Caco-2 (cell line): ENCODE measurements around the gene ATP5ME. TPM values are rescaled to one million over a fixed set of nuclear protein-coding genes. Genes with fewer than 3 reads are reported as not detected.
"Not testable (repeated sequence)": the region's sequence is repeated elsewhere in the genome, so short reads cannot be mapped to it uniquely, and the experiment has no call there.

ENCODE experiments used
- BruUV-seq: library from RNA; stranded (reverse); fragments of 400-500 nt; replicated peaks from 2 replicates; lab custom pipeline; 2021; lab: Mats Ljungman, UMichigan
- CTCF ChIA-PET: fragments of 300-600 bp; sonication (Branson Sonifier 250); formaldehyde crosslinking; loops from one replicate; lab custom pipeline; 2022; ENCODE audit warnings: antibody characterized with exemption; lab: Charles Lee
- POLR2A ChIA-PET: fragments of 300-600 bp; sonication (Branson Sonifier 250); formaldehyde crosslinking; loops from one replicate; lab custom pipeline; 2022; ENCODE audit warnings: antibody characterized with exemption; lab: Charles Lee
- DNase-seq, 2 experiments: peaks; one replicate each; pipeline versions ENCODE4 v3.0.0 to v3.0.0-alpha.2; 2020 to 2022
- H3K27me3 ChIP-seq: replicated peaks from 2 replicates; pipeline ENCODE4 v1.6.0; 2011; ENCODE audit warnings: low read length; ENCODE audit not compliant: control insufficient read depth, insufficient read depth
- H3K36me3 ChIP-seq: 2 replicates; pipeline ENCODE4 v1.5.1; 2011; ENCODE audit warnings: low read length; ENCODE audit not compliant: control insufficient read depth, insufficient read depth
- H3K4me1 ChIP-seq: fragments of 250-450 bp; sonication (Bioruptor Pico); 2 replicates; pipeline ENCODE4 v1.5.1; 2020; ENCODE audit warnings: mild to moderate bottlenecking
- H3K4me3 ChIP-seq: 2 replicates; pipeline ENCODE4 v1.5.1; 2011; ENCODE audit warnings: low read depth, mild to moderate bottlenecking, control low read depth, low read length
- H3K9me3 ChIP-seq: fragments of 250-450 bp; sonication (Bioruptor Pico); 2 replicates; pipeline ENCODE4 v1.5.1; 2020; ENCODE audit warnings: mild to moderate bottlenecking, moderate library complexity
- H3K27ac Mint-ChIP-seq: one replicate; pipeline ENCODE4 v1.8.0; 2022; ENCODE audit warnings: mixed read lengths; ENCODE audit not compliant: unreplicated experiment
- H3K27me3 Mint-ChIP-seq: one replicate; pipeline ENCODE4 v1.8.0; 2022; ENCODE audit warnings: mixed read lengths; ENCODE audit not compliant: insufficient read depth, unreplicated experiment
- H3K36me3 Mint-ChIP-seq: one replicate; pipeline ENCODE4 v1.8.0; 2022; ENCODE audit warnings: mild to moderate bottlenecking, mixed read lengths; ENCODE audit not compliant: insufficient read depth, unreplicated experiment
- H3K4me1 Mint-ChIP-seq: one replicate; pipeline ENCODE4 v1.8.0; 2022; ENCODE audit warnings: low read depth, mixed read lengths; ENCODE audit not compliant: unreplicated experiment
- H3K4me3 Mint-ChIP-seq: one replicate; pipeline ENCODE4 v1.8.0; 2022; ENCODE audit warnings: mild to moderate bottlenecking, moderate library complexity, mixed read lengths; ENCODE audit not compliant: unreplicated experiment
- H3K9me3 Mint-ChIP-seq: one replicate; pipeline ENCODE4 v1.8.0; 2022; ENCODE audit warnings: mixed read lengths; ENCODE audit not compliant: unreplicated experiment
- intact Hi-C: fragments of 100-400 bp; cut with micrococcal nuclease; formaldehyde crosslinking; loops from one replicate; pipeline ENCODE4 v1.10.0; 2022; ENCODE audit not compliant: unreplicated experiment
- total RNA-seq: library from RNA; stranded (reverse); gene quantifications from 2 replicates; pipeline ENCODE4 v1.2.3, GENCODE V29; 2022
- TF ChIP-seq, protein P1 (sequence below), 2 experiments: fragments of 200-600 bp in 1 of 2; IDR thresholded peaks; 1 replicate in 1 of 2; 2 replicates in 1 of 2; pipeline versions ENCODE4 v1.5.1 to v1.8.0; 2011 to 2022; ENCODE audit warnings: antibody characterized with exemption in 1 of 2, control low read depth in 1 of 2, inconsistent platforms in 1 of 2, low read depth in 1 of 2, low read length in 1 of 2, mild to moderate bottlenecking in 1 of 2, moderate library complexity in 1 of 2; ENCODE audit not compliant: insufficient read depth in 1 of 2, severe bottlenecking in 1 of 2, unreplicated experiment in 1 of 2

The ATP5ME gene
- total RNA-seq, 1 experiment from 2014 or later = 244 TPM

DNA sequence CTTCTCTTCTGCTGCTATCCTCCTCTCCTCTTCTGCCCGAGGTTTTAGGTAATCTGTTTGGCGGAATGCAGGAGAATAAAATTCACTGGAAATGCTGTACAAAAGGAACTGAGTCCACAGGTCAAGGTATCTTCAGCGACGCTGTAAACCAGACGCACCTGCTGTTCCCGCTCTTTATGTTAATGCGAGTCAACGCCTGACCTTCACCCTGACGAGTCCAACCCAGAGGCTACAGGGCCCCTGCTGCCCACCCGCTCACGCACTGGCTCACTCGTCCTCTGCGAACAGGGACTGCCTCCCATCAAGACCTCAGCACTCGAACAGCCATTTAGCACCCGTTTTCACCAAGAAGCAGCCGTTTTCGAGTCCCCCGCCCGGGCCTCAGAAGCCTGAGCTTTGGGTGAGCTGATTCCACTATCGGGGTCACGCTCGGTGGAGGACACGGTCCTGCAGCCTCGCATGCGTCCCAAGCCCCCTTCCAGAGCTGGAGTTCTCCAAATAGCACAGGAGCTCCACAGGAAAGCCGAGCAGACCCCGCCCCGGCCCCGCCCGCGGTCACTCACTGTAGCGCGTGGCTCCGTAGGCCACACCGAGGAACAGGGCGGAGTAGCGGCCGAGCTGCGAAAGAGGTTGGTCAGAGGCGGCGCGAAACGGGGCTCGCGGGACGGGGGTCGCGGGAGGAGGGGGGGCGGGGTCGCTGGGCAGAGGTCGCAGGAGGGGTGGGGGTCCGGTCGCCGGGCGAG, 556 bp downstream of the ATP5ME start:
- Histone ChIP-seq H3K4me1 (peaks cover 4% of the 10 kb centered on the region; the same call in 1 of the 2 replicates), H3K9me3 (no peaks in the 10 kb centered on the region), H3K4me3 (peak overlapping the region; percentile 96), H3K27me3 (no peaks in the 10 kb centered on the region), H3K36me3 (peaks cover 2% of the 10 kb centered on the region; the same call in 1 of the 2 replicates)
- POLR2A ChIA-PET = interaction anchor here (0.6 to 1.0 kb wide), 2 partner anchors 13 to 108 kb away, joined by 3 to 8 read pairs; no protein-coding TSS in a partner anchor
- CTCF ChIA-PET = interaction anchor here (0.7 to 1.5 kb wide), 5 partner anchors 11 to 200 kb away, joined by 3 to 6 read pairs (median 3); no protein-coding TSS in a partner anchor
- DNase-seq = peak in 1 of 2 experiments; percentile 47
- no TSS peak for BruUV-seq
- Mint-ChIP-seq H3K36me3 (peaks cover 42% of the 10 kb centered on the region), H3K4me1 (peaks cover 5% of the 10 kb centered on the region), H3K4me3 (peak overlapping the region; percentile 80), H3K9me3 (no peaks in the 10 kb centered on the region), H3K27me3 (no peaks in the 10 kb centered on the region), H3K27ac (peak overlapping the region; percentile 85)
- intact Hi-C loops = no loop called here
- TF ChIP-seq, protein P1, sequence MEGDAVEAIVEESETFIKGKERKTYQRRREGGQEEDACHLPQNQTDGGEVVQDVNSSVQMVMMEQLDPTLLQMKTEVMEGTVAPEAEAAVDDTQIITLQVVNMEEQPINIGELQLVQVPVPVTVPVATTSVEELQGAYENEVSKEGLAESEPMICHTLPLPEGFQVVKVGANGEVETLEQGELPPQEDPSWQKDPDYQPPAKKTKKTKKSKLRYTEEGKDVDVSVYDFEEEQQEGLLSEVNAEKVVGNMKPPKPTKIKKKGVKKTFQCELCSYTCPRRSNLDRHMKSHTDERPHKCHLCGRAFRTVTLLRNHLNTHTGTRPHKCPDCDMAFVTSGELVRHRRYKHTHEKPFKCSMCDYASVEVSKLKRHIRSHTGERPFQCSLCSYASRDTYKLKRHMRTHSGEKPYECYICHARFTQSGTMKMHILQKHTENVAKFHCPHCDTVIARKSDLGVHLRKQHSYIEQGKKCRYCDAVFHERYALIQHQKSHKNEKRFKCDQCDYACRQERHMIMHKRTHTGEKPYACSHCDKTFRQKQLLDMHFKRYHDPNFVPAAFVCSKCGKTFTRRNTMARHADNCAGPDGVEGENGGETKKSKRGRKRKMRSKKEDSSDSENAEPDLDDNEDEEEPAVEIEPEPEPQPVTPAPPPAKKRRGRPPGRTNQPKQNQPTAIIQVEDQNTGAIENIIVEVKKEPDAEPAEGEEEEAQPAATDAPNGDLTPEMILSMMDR (IDR thresholded peaks at IDR 0.05; ENCODE audit: insufficient read depth in 1 of 2, low read depth in 1 of 2, low read length in 1 of 2, severe bottlenecking in 1 of 2, unreplicated experiment in 1 of 2) = no peak

DNA sequence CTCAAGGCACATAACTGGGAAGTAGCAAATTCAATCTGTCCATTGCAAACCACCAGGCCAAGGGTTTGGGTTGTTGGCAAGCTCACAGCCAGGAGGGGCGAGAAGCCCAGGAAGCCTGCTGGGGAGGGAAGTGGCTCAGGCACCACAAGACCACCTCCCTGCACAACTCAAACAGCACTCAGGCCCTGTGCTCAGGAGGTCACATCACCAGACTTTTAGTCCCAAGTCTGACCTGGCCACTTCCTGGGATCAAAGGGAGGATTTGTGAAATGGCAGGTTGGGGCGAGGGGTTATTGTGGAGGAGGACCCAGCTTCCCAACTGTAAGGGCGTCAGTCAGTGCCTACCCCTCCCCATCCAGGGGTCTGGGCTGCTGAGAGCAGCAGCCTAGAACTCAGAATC, 2.3 kb downstream of the ATP5ME start:
- Mint-ChIP-seq H3K27me3 (no peaks in the 10 kb centered on the region), H3K4me1 (peaks cover 5% of the 10 kb centered on the region), H3K27ac (no peak overlapping the region), H3K36me3 (peaks cover 38% of the 10 kb centered on the region), H3K4me3 (no peak overlapping the region), H3K9me3 (no peaks in the 10 kb centered on the region)
- Histone ChIP-seq H3K27me3 (no peaks in the 10 kb centered on the region), H3K4me3 (no peak overlapping the region), H3K4me1 (peaks cover 4% of the 10 kb centered on the region; the same call in 1 of the 2 replicates), H3K9me3 (no peaks in the 10 kb centered on the region), H3K36me3 (peaks cover 2% of the 10 kb centered on the region; the same call in 1 of the 2 replicates)
- intact Hi-C loops = no loop called here
- no TSS peak for BruUV-seq
- TF ChIP-seq, protein P1 (IDR thresholded peaks at IDR 0.05; ENCODE audit: insufficient read depth in 1 of 2, low read depth in 1 of 2, low read length in 1 of 2, severe bottlenecking in 1 of 2, unreplicated experiment in 1 of 2) = no peak
- ChIA-PET POLR2A (no interaction called here), CTCF (no interaction called here)
- no peak for DNase-seq

DNA sequence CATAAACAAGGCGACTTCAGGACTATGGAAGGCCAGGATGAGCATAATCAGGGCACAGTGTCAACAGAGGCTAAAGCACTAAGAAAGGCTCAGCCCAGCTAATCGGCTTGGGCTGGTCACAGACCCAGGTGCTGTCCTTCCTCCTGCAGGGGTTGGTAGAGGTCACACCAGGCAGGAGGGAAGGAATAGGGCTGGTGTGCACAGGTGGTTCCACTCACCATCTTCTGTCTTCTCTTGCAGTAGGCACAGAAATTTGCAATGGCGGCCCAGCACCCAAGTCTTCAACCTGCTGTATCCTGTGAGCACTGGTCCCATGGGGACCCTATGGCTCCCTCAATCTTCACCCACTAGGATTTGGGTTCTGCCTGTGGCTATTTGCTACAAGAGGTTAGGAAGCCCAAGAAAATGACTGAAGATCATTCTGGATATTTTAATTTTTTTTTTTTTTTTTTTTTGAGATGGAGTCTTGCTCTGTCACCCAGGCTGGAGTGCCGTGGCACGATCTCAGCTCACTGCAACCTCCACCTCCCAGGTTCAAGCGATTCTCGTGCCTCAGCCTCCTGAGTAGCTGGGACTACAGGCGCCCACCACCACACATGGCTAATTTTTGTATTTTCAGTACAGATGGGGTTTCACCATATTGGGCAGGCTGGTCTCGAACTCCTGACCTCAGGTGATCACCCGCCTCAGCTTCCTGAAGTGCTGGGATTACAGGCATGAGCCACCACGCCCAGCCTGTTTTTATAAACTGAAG, 4.1 kb downstream of the ATP5ME start:
- BruUV-seq, H3K36me3 ChIP-seq, H3K4me3 Mint-ChIP-seq, H3K4me1 ChIP-seq, H3K27me3 Mint-ChIP-seq, DNase-seq, intact Hi-C loops, H3K9me3 ChIP-seq, H3K27me3 ChIP-seq, CTCF ChIA-PET, H3K4me1 Mint-ChIP-seq, H3K9me3 Mint-ChIP-seq, H3K27ac Mint-ChIP-seq, H3K4me3 ChIP-seq: not testable (repeated sequence)
- POLR2A ChIA-PET = interaction anchor here (0.7 kb wide), 1 partner anchor 47 kb away, joined by 6 read pairs; no protein-coding TSS in a partner anchor
- H3K36me3 Mint-ChIP-seq = peaks cover 38% of the 10 kb centered on the region

DNA sequence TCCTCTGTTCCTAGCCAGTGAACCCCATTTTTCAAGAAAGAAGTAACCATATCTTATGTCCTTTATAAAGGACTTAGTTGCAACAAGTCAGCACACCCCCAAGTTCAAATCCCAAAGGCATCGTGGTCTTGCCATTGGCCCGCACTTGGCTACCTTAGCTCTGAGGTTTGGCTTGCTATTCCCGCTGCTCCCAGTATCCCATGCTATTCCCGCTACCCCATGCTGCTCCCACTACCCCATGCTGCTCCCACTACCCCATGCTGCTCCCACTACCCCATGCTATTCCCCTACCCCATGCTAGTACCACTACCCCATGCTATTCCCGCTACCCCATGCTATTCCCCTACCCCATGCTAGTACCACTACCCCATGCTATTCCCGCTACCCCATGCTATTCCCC, 5.9 kb downstream of the ATP5ME start:
- DNase-seq, POLR2A ChIA-PET, BruUV-seq, H3K27me3 ChIP-seq, H3K4me1 ChIP-seq, H3K36me3 ChIP-seq, H3K9me3 Mint-ChIP-seq, H3K27me3 Mint-ChIP-seq, H3K4me1 Mint-ChIP-seq, H3K4me3 Mint-ChIP-seq, H3K9me3 ChIP-seq, H3K27ac Mint-ChIP-seq, H3K4me3 ChIP-seq, intact Hi-C loops: not testable (repeated sequence)
- CTCF ChIA-PET = interaction anchor here (0.6 kb wide), 1 partner anchor 123 kb away, joined by 3 read pairs; no protein-coding TSS in a partner anchor
- H3K36me3 Mint-ChIP-seq = peaks cover 26% of the 10 kb centered on the region
